GM19240 (cell line): ENCODE data around the gene GFOD2.
"Not testable (repeated sequence)": the region's sequence is repeated elsewhere in the genome, so short reads cannot be mapped to it uniquely, and the experiment has no call there.

Experiments
- DNase-seq: peaks from one replicate; pipeline ENCODE4 v3.0.0; 2011; ENCODE audit warnings: low spot score; ENCODE audit not compliant: insufficient read length

Gene GFOD2

DNA sequence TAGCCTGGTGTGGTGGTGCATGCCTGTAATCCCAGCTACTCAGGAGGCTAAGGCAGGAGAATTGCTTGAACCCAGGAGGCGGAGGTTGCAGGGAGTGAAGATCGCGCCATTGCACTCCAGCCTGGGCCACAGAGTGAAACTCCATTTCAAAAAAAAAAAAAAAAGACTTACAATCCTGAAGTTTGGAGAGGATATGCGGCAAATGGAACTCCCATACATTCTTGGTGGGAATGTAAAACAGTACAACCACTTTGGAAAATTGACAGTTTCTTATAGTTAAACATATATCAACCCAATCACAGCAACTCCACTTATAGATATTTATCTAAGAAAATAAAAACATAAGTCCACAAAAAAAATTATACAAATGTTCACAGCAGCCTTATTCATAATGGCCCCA, 11.9 kb downstream of the GFOD2 start:
- DNase-seq, result no peak

DNA sequence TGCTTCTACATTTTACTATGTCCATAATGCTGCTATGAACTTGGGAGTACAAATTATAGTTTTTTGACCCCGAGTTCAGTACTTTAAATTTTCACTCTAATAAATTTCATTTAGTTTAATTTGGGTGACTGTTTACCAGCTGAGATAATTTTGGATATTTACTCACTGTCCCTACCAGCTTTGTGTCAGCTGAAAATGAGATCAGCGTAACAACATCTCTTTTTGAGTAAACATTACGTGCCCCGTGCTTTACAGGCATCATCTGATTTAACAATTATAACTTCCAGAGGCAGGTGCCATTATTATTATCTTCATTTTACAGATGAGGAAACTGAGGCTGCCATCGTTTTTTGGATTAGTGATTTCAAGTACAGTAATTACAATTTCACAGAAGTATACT, 15.0 kb downstream of the GFOD2 start:
- DNase-seq, result no peak

DNA sequence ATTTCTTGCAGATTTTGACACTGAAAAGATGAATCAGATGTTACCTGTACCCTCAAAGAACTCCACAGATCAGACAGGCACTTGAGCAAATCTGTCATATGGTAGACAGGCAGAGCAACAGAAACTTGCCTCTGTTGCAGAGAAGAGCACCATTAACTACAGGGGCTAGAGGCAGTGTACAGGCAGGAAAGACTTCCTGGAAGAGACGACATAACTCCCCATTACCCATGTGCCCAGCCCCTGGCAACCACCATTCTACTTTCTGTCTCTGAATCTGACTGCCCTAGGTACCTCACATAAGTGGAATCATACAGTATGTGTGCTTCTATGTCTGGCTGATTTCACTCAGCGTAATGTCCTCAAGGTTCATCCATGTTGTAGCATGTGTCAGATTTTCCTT, 15.5 kb downstream of the GFOD2 start:
- no peak for DNase-seq

DNA sequence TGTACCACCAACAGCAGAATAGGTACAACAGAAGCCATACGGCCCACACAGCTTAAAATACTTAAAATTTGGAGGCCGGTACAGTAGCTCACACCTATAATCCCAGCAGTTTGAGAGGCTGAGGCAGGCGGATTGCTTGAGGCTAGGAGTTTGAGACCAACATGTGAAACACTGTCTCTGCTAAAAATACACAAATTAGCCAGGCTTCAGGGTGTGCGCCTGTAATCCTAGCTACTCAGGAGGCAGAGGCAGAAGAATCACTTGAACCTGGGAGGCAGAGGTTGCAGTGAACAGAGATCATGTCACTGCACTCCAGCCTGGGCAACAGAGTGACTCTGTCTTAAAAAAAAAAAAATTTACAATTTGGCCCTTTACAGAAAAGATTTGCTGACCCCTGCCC, 17.0 kb downstream of the GFOD2 start:
- DNase-seq, result no peak

DNA sequence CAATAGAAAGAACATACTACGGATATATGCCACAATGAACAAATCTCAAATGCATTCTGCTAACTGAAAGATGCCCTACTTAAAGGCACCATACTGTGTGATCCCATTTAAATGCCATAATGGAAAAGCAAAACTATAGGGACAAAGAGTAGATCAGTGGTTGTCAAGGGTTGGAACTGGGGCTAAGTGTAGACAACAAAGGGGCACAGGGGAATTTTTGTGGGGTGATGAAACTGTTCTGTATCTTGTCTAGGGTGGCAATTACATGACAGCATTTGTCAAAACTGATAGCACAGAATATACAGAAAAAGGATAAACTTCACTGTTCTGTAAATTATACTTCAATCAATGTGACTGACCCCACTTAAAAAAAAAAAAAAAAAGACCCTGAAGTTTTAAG, 17.7 kb downstream of the GFOD2 start:
- DNase-seq, result no peak

DNA sequence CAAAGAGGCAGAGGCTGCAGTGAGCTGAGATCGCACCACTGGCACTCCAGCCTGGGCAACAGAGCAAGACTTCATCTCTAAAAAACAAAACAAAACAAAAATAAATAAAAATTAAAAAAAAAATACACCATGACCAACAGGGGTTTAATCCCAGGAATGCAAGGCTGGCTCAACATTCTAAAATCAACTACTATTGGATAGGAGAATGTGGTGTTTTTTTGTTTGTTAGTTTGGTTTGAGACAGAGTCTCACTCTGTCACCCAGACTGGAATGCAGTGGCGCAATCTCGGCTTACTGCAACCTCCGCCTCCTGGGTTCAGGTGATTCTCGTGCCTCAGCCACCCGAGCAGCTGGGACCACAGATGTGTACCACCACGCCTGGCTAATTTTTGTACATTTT, 19.9 kb downstream of the GFOD2 start:
- DNase-seq, result no peak

DNA sequence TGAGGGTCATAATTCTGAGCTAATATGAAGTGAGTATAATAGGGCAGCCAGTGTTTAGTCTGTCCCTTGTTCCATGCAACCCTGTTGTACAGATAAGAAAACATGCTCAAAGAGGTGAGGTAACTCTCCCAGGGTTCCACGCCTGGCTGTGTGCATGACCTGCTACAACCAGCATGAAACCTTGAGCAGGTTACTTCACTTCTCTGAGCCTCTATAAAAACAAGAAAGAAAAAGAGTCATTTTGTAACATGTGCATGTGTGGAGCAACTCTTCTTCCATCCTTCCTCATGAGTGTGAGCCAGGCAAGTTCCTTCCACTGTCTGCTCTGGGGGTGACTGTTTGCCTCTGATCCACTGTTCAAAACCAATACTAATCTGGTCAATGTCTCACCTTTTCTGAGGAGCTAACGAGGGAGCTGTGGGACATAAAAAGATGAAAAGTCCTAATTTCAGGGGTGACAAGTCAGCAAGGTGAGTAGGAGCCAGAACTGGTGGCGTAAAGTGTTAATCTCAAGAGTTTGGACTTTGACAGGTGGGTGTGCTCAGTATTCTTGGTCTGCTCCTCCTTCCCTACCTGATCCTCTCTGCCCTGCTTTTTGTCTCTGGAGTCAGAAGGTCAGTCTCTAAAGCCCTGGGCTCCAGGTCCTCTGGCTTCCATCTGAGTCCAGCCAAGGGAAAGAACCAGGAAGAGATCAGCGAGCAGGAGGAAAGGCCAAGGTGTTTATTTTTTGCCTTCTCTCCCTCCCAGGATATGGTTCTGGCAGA, 21.5 kb downstream of the GFOD2 start:
- DNase-seq, result no peak

DNA sequence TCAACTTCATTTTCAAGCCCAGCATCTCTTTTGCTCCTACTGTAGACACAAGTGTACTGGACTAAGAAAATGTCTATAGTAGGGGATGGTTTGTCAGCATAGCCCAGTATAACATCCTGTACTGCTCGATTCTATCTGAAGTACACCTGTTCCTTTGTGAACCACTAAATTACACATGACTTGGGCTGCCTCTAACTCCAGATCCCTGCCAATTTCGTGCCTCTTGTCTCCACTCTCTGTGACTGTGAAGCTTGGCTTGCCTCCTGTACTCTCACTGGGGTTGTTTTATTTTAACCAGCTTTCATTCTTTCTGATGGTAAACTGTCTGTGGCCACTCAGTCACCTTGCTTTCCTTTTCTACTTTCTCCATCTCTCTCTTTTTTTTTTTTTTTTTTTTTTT, 24.5 kb downstream of the GFOD2 start:
- no peak for DNase-seq

DNA sequence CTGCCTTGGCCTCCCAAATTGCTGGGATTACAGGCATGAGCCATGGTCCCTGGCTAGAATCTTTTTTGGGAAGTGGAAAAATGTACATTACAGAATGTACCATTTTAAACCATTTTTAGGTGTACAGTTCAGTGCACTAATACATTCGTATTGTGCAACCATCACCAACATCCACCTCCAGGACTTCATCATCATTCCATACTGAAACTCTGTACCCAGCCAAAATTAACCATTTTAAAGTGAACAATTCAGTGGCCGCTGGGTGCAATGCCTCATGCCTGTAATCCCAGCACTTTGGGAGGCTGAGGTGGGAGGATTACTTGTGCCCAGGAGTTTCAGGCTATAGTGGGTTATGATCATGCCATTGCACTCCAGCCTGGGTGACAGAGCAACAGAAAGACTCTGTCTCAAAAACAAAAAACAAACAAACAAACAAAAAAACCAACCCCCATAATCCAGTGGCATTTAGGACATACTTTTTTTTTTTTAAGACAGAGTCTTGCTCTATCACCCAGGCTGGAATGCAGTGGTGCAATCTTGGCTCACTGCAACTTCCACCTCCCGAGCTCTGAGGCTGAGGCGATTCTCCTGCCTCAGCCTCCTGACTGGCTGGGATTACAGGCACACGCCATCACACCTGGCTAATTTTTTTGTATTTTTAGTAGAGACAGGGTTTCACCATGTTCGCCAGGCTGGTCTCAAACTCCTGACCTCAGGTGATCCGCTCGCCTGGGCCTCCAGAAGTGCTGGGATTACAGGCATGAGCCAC, 25.4 kb downstream of the GFOD2 start:
- DNase-seq, result not testable (repeated sequence)

DNA sequence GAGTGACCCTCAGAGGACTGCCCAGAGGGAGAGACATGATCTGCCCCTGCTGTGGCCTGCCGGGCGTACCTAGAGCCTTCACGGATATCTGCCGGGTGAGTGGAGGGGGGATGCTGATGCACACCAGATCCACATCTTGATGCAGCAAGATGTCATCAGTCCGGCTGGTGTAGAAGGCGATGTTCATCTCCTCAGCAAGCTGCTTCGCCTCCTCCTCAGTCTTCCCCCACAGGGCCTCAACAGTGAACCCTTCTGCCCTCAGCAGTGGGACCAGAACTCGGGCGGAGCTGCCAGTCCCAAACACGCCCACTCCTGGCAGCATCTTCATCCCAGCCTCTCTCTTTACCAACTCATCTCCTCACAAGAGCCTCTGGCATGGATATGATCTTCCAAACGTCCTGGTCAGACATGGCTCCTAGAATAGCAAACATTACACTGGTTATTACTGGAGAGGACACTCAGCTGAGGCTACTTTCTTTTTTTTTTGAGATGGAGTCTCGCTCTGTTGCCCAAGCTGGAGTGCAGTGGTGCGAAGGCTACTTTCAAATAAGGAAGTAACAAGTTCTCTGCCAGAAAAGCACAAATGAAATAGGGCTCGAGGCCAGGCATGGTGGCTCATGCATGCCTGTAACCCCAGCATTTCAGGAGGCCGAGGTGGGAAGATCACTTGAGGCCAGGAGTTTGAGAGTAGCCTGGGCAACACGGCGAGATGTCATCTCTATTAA, 33.6 kb downstream of the GFOD2 start:
- no peak for DNase-seq

DNA sequence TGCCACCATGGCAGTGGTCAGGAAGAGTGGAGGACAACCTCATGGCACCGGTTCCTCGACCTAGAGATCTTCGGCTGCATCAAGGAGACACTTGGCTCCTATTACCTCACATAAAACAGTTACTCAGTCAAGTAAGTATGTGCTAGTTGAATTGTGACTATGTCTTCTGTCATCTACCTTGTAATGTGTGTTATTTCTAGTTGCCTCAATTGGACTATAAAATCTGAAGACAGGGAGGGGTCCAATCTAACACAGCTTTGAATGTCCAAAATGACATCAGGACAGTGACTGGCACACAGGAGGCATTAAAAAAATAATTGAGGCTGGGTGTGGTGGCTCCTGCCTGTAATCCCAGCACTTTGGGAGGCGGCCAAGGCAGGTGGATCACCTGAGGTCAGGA, 35.3 kb downstream of the GFOD2 start:
- no peak for DNase-seq

DNA sequence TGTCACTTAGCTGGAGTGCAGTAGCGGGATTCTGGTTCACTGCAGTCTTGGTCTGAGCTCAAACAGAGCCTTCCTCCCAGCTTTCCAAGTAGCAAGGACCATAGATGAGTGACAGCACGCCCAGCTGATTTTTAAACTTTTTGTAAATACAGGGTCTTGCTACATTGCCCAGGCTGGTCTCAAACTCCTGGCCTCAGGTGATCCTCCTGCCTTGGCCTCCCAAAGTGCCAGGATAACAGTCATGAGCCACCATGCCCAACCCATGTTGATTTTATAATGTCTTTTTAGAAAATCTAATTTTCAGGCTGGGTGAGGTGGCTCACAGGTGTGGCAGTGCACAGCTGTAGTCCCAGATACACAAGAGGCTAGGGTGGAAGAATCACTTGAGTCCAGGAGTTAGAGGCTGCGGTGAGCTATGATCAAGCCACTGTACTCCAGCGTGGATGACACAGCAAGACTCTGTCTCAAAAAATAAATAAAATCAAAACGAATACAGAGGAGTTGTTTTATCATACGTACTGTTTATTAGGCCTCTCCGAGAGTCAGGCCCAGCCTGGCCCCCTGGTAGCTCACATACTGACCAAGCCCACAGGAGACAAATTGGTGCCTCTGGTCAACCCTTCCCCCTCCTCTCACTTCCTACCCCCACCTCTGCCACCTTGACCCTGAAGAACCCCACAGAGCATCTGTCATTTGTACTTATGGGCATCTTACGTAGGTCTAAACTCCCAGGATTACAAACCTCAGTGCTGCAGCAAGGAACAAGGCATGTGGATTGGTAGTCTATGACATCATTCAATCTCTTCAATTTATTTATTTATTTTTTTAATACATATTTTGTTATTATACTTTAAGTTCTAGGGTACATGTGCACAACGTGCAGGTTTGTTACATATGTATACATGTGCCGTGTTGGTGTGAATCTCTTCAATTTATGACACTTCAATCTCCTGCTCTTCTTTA, 38.9 kb downstream of the GFOD2 start:
- DNase-seq, result no peak

DNA sequence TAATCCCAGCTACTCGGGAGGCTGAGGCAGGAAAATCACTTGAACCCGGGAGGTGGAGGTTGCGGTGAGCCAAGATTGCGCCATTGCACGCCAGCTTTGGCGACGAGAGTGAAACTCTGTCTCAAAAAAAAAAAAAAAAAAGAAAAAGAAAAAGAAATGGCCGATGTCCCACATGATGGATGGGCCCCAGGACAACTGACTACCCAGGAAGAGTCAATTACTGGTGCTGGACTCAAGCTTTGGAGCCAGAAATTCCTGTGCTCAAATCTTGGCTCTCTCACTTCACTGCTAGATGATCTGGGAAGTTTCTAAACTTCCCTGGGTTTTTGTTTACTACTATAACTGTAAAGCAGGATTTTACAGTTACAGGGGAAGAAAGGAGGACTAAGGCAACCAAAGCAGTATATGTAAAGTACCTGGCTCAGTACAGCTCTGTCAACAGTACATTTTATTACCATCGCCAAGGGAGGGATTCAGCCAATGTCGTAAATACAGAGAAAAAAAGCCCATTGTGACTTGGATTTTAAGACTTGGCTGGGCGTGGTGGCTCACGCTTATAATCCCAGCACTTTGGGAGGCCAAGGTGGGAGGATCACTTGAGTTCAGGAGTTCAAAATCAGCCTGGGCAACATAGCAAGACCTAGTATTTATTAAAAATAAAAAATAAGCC, 40.6 kb downstream of the GFOD2 start:
- DNase-seq, result no peak

DNA sequence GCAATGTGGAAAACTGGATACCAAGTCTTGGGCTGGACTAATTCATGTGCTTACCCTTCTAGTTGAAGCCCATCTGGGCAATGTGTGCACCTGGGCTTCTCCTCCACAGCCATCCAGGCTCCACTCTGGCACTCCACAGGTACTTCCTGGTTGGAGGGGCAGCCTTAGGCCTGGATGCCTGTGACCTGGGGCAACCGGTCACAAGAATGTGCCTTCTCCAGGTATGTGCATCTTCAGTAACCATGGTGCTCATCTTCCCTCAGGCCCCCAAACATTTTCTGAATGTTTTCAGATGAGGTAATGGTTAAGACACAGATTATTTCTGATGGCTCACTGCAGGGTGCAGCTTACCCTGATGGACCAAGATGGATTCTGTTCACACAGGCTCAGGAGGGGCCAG, 41.4 kb downstream of the GFOD2 start:
- DNase-seq, result no peak

DNA sequence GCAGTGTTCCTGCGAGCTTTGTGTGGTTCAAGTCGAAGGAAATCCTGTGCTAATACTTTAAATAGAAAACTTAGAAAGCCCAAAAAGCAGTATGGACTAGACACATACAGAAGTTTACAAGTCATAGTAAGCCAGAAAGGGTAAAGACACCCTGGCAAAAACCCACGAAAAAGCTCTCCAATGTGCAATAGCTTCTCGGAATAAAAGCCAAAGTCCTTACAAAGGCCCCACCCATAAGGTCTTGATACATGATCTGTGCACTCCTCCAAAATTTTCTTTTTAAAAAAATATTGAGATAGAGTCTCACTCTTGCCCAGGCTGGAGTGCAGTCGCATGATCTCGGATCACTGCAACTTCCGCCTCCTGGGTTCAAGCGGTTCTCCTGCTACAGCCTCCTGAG, 42.2 kb downstream of the GFOD2 start:
- no peak for DNase-seq

DNA sequence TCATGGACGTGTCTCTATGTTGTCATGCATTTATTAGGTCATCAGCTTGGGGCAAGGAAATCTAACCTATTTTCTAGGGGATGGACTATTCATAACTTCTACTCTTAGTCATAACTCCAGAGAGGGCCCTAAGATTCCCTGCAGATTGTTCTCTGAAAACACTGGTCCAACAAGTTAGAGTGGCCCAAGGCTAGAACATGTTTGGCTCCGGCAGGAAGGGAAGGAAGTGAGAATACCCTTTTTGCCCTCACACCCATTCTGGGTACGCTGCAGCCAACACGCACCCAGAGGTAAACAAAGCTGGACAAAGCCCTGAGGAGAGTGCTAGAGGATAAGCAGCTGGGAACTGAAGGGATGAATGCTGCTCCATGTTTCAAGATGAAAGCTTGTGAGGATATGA, 42.6 kb downstream of the GFOD2 start:
- DNase-seq, result no peak

DNA sequence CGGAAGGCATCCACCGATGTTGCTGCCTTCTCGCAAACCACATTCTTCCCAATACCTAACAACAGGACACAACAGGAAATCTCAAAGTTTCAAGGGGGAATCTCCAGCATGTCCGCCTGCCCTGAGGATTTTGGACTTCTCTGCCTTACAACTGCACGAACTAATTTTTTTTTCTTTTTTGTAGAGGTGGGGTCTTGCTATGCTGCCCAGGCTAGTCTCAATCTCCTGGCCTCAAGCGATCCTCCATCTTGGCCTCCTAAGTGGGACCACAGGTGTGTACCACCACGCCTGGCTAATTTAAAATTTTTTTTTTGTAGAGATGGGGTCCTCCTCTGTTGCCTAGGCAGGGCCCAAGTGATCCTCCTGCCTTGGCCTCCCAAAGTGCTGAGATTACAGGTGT, 43.1 kb downstream of the GFOD2 start:
- no peak for DNase-seq

DNA sequence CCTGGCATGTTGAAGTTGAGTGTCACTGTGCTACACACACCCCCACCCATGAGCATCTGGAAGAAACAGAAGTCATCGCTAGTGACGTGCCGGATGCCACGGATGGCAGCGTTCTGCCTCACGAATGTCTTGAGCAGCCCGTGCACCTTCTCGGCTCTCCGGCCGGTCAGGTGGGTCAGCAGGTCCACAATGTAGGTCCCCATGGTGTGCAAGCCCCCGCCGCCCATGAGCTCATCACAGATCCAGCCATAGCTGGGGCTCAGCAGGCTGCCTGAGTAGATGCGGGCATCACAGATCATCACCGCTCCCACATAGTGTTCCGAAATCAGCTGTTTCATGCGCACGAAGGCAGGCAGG, 43.6 kb downstream of the GFOD2 start:
- DNase-seq, result no peak

DNA sequence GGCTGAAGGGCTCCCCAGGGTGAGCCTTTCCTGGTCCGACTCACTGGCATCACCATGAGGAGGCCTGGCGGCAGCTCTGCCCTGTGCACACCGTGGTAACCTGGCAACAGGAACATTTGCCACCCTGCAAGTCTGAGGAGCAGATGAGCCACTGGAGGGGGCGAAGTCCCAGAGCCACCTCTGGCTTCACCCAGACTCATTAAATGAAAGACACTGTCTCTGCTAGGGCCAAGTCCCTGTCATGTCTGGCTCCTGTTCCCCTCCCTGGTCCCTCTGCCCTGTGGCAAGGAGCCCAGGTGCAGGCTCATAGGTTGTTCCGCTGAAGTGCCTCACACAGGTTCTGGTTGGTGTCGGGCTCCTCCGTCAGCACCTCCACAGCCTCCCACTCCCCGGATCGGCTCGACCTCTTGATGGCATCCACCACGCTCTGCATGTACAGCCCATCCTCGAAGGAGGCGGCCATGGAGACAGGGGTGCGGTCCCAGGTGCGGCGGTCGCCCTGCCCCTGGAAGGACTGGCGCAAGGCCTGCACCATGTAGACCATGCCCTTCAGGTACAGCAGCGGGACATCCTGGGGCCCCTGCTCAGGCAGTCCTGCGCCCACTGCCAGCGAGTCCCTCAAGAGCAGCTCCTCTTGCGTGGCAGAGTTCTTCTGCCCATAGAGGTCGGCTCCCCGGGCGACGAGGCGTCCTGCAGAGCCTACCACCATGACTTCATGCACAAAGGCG, 44.1 kb downstream of the GFOD2 start:
- DNase-seq, result no peak
